ENCODE measurements around the gene ABCG1. TPM values are rescaled to one million over a fixed set of nuclear protein-coding genes. Genes with fewer than 3 reads are reported as not detected.

ABCG1 gene
- total RNA-seq, 4 donors from 2014 or later, result 32.0 to 54.0 (median 35.2) TPM

DNA sequence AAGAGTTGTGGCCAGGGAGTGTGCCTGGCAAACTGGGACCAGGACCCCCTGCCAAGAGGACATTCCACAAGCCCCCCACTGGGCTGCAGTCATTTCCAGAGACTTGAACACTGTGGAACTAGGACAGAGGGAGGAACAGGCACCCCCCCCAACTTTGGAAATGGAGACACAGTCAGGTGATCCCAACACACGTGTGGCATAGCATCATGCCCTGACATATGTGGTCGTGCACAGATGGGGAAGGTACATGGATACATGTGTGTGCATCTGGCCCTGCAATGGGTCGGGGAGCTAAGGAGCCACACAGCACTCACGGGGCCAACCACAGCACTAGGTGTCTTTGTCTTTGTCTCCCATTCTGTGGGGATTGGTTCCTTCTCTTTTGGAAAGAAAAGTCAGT, 102.9 kb downstream of the ABCG1 start:
- no peak for TF ChIP-seq CTCF (IDR thresholded peaks at IDR 0.05)
- TF ChIP-seq POLR2A (IDR thresholded peaks at IDR 0.05), result no peak
- no peak for TF ChIP-seq POLR2AphosphoS5 (IDR thresholded peaks at IDR 0.05)
- no peak for TF ChIP-seq EP300 (IDR thresholded peaks at IDR 0.05)
- Histone ChIP-seq H3K4me1 (no peaks in the 10 kb centered on the region), H3K27me3 (peaks cover 5% of the 10 kb centered on the region), H3K27ac (no peak overlapping the region), H3K36me3 (no peaks in the 10 kb centered on the region), H3K4me3 (no peak overlapping the region), H3K9me3 (no peaks in the 10 kb centered on the region)
- WGBS, result 74% methylated on average over 4 of the region's 4 CpGs
- no peak for DNase-seq (ENCODE audit: low spot score in 2 of 2)

GRCh38 chr21:42324896-42325295, 106.0 kb downstream of the ABCG1 start:
- Histone ChIP-seq H3K27me3 (no peaks in the 10 kb centered on the region), H3K27ac (no peak overlapping the region), H3K4me1 (no peaks in the 10 kb centered on the region), H3K36me3 (no peaks in the 10 kb centered on the region), H3K4me3 (no peak overlapping the region), H3K9me3 (no peaks in the 10 kb centered on the region)
- TF ChIP-seq CTCF (IDR thresholded peaks at IDR 0.05) (no peak), EP300 (IDR thresholded peaks at IDR 0.05) (no peak), POLR2A (IDR thresholded peaks at IDR 0.05) (no peak), POLR2AphosphoS5 (IDR thresholded peaks at IDR 0.05) (no peak)
- DNase-seq (ENCODE audit: low spot score in 2 of 2), result no peak
- WGBS, result 84% methylated on average over 6 of the region's 6 CpGs

DNA sequence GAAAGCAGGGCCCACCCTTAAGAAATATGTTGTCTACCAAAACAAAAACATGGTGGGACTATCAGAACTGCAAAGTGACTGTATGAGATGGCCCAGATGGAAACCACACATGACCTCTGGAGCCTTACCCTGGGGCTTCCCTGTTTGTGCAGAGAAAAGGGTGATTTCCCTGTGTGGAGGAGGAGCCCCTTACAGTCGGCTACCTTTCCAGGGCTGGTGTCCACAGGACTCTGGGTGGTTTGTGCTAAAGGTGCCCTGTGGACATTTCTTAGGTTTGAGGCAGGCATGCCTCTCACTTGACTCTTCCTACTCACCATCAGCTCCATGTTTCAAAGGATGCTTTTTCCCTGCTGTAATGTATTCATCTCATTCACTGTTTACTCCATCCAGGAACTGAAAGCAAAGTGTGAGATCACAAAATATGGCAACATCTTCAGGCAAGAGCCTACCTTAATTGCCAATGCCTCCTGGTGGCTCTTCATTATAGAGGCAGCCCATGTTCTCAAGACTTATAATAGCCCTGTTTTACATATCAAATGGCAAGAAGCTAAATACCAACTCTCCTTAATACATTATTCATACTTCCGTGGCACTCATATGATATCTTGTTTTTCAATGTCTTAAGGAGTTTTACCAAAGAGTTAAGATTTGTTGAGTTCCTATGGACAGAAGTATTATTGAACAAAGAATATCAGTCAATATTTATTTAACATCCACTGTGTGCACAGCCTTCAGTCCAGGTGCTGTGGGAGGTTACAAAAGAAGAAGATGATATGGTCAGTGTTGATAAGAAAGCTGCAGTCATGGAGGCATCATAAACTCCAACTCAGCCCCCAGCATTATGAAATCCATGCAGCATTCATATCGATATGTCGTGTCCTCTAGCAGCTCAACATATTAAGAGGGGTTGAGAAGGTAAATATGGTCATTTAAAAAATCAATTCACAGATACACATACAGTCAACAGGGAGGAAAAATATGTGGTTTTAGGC, 111.7 kb downstream of the ABCG1 start:
- no peak for TF ChIP-seq CTCF (IDR thresholded peaks at IDR 0.05)
- no peak for TF ChIP-seq POLR2A (IDR thresholded peaks at IDR 0.05)
- Histone ChIP-seq H3K27ac (no peak overlapping the region), H3K9me3 (no peaks in the 10 kb centered on the region), H3K27me3 (peaks cover 17% of the 10 kb centered on the region), H3K4me3 (no peak overlapping the region), H3K4me1 (no peaks in the 10 kb centered on the region), H3K36me3 (no peaks in the 10 kb centered on the region)
- WGBS, result 94% methylated on average over 4 of the region's 4 CpGs
- no peak for DNase-seq (ENCODE audit: low spot score in 2 of 2)

DNA sequence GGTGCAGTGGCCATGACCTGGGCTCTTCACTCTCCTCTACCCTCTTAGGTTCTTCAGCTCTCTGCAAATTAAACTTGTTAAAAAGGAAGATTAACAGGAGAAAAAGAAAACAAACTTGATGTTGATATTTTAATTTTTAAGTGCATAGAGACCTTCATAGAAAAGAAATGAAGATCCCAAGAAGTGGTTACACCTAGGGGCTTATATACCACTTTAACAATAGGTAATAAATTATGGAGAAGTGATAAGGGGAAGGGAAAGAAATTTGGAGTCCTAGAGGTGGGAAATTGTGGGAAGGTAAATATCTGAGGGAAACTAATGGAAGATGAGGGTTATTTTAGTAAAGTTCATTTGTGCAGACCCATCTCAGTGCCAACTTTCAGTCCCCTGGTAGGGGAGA, 112.7 kb downstream of the ABCG1 start:
- Histone ChIP-seq H3K4me3 (no peak overlapping the region), H3K27me3 (peaks cover 23% of the 10 kb centered on the region), H3K4me1 (no peaks in the 10 kb centered on the region), H3K27ac (no peak overlapping the region), H3K9me3 (no peaks in the 10 kb centered on the region), H3K36me3 (no peaks in the 10 kb centered on the region)
- TF ChIP-seq POLR2A (IDR thresholded peaks at IDR 0.05) (no peak), CTCF (IDR thresholded peaks at IDR 0.05) (no peak), POLR2AphosphoS5 (IDR thresholded peaks at IDR 0.05) (no peak), EP300 (IDR thresholded peaks at IDR 0.05) (no peak)
- no peak for DNase-seq (ENCODE audit: low spot score in 2 of 2)

DNA sequence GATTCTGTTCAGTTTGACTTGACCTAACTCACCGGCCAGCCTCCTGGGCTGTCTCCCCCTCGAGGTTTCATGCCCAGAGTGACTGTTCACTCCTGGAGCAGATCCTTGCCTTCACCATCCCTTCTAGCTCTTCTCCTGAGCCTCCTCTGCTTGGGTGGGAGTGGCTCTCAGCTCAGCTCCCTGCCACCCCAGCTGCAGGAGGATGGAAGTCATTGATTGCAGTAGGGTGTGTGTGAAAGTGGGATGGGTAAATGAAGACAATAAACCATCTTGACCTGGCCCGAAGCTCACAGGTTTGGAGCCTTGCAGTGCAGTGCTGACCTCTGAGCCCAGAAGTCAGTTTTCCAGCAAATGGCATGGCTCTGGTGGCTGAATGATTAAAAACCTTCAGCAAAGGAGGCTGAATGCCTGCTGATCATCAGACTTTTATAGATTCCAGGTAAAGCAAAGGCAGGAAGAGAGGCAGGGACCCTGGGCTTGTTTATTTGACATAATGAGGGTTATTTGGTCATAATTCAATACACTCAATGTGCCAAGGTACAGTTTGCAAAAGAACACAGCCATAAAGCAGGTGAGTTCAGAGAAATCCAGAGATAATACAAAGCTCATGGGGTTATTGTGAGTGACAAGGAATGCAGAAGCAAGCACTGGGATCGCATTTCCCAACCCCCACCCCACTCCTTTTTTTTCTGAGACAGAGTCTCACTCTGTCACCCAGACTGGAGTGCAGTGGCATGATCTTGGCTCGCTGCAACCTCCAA, 113.8 kb downstream of the ABCG1 start:
- no peaks in the 10 kb centered on the region for H3K4me1 ChIP-seq
- H3K27me3 ChIP-seq, result peaks cover 23% of the 10 kb centered on the region
- H3K9me3 ChIP-seq, result no peaks in the 10 kb centered on the region
- no peak for DNase-seq (ENCODE audit: low spot score in 2 of 2)
- H3K27ac ChIP-seq, result no peak overlapping the region
- no peaks in the 10 kb centered on the region for H3K36me3 ChIP-seq
- 76% methylated on average over 5 of the region's 5 CpGs for WGBS
- TF ChIP-seq CTCF (IDR thresholded peaks at IDR 0.05) (no peak), POLR2A (IDR thresholded peaks at IDR 0.05) (no peak), POLR2AphosphoS5 (IDR thresholded peaks at IDR 0.05) (no peak), EP300 (IDR thresholded peaks at IDR 0.05) (no peak)
- no peak overlapping the region for H3K4me3 ChIP-seq

Data from suprapubic skin (tissue), 4 donors.